Stomach (tissue), 9 donors: ENCODE measurements around the gene RPH3AL. TPM values are rescaled to one million over a fixed set of nuclear protein-coding genes. Genes with fewer than 3 reads are reported as not detected.

ENCODE experiments used
- DNase-seq, 2 donors: peaks; one replicate each; pipeline versions ENCODE4 v3.0.0 to v3.0.0-alpha.2; 2013 to 2019
- H3K27ac ChIP-seq, 5 donors: fragments of 200-600 bp in 4 of 5; sonication (generic) in 4 of 5; one replicate each; pipeline ENCODE4 v1.5.1; 2013 to 2019; ENCODE audit warnings: mild to moderate bottlenecking in 1 of 5, moderate library complexity in 1 of 5
- H3K27me3 ChIP-seq, 3 donors: fragments of 200-600 bp; sonication (generic); one replicate each; pipeline ENCODE4 v1.5.1; 2017 to 2019; ENCODE audit warnings: mixed run types in 1 of 3
- H3K36me3 ChIP-seq, 4 donors: fragments of 200-600 bp; sonication (generic); 1 replicate in 3 of 4; 2 replicates in 1 of 4; pipeline ENCODE4 v1.5.1; 2016 to 2019
- H3K4me1 ChIP-seq, 4 donors: fragments of 200-600 bp; sonication (generic); one replicate each; pipeline ENCODE4 v1.5.1; 2016 to 2019
- H3K4me3 ChIP-seq, 4 donors: fragments of 200-600 bp; sonication (generic) in 3 of 4; one replicate each; pipeline ENCODE4 v1.5.1; 2016 to 2019; ENCODE audit warnings: mild to moderate bottlenecking in 1 of 4
- H3K9me3 ChIP-seq, 4 donors: fragments of 200-600 bp; sonication (generic); one replicate each; pipeline ENCODE4 v1.5.1; 2016 to 2019
- EP300 ChIP-seq: sonication (generic); formaldehyde crosslinking; IDR thresholded peaks from one replicate; pipeline ENCODE4 v1.6.1; 2017; ENCODE audit warnings: antibody characterized with exemption
- POLR2A ChIP-seq, 4 donors: fragments of 450-650 bp; IDR thresholded peaks; one replicate each; pipeline ENCODE4 v1.6.1; 2016; ENCODE audit warnings: antibody characterized with exemption in 4 of 4, control low read depth in 2 of 4, mild to moderate bottlenecking in 1 of 4, moderate library complexity in 1 of 4
- POLR2AphosphoS5 ChIP-seq, 3 donors: sonication (generic); formaldehyde crosslinking; IDR thresholded peaks; one replicate each; pipeline ENCODE4 v1.6.1; 2016; ENCODE audit warnings: antibody characterized with exemption in 3 of 3
- WGBS, 5 donors: extraction: QIAGEN DNeasy Blood & Tissue Kit in 3 of 5; methylation state at CpG; one replicate each; pipeline versions ENCODE4 v1.1.5 to v1.1.7; 2013 to 2018; 5-methylcytosine and 5-hydroxymethylcytosine counted together
- intact Hi-C: fragments of 100-400 bp; cut with DNase I; formaldehyde crosslinking; loops from one replicate; pipeline ENCODE4 v1.15.1; 2023; ENCODE audit warnings: low total_unique reads
- polyA plus RNA-seq, 3 donors: library from polyadenylated mRNA; stranded (reverse); fragments of 200-250 nt; gene quantifications; one replicate each; pipeline ENCODE4 v1.2.3, GENCODE V29; 2013
- total RNA-seq, 5 donors: library from RNA; depleted of rRNA; stranded (reverse); fragments of >200 nt; gene quantifications; one replicate each; pipeline versions ENCODE4 v1.1.0 to v1.2.3, GENCODE V29; 2014 to 2016
- TF ChIP-seq, protein P1 (sequence below), 7 experiments: fragments of 450-650 bp in 4 of 7; fragments of 200-600 bp in 3 of 7; sonication (generic) in 3 of 7; IDR thresholded peaks; one replicate each; pipeline ENCODE4 v1.5.1; 2016 to 2019; ENCODE audit warnings: antibody characterized with exemption in 7 of 7, control low read depth in 2 of 7, mild to moderate bottlenecking in 1 of 7
- donor health status: healthy with polysubstance abuse.
- donor health status: Bipolar disorder and iron deficiency.
- donor health status: healthy.

RPH3AL gene
- total and polyA plus RNA-seq, 8 donors, result 4.9 to 38.5 (median 17.4) TPM

DNA sequence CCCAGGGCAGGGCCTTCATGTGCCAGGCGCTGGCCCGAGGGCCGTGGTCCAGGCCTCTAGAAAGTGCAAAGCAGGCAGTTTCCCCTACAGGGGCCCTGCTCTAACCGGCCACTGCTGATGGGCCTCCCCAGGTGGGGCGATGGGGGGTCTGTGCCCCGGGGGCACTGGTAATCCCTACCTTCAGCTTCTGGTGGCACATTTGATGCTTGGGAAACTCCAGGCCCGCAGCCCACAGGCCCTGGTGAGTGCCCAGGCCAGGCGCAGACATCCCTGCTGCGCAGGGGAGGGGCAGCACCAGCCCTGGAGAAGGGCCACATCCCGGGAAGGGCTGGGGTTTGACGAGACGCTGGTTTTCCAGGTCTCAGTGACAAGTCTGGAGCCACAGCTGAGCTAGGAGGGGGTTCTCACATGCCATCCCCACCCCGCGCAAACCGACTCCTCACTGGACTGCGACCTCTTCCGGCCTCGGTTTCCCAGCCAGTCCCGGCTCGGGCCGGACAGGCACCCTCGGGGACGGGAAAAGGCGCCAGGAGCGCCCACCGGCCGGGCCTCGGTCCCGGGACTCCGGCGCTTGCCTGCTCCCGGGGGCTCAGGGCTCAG lies 172.7 kb downstream of the RPH3AL start:
- H3K27ac ChIP-seq, result peak overlapping the region in 4 of 5 donors; percentile 41 to 70 (median 69)

DNA sequence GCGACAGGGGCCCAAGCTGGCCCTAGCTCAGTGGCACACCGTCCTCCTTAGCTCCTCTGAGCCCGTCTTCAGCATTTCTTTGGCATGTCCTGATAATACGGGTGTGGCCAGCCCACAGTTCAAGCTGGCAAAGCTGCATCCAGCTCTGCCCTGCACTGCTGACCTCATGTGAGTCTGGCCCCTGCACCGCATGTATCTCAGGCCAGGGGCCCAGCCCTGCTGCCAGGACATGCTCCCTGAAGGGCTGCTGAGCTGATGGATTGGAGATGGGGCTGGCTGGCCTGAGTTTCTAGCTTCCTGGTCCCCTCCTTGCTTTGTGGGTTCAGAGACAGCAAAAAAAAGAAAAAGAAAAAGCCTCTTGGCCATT lies 173.6 kb downstream of the RPH3AL start:
- Histone ChIP-seq H3K27me3 (peaks cover 12 to 78% (median 23%) of the 10 kb centered on the region in 3 donors), H3K27ac (peak overlapping the region in 1 of 5 donors; percentile 70), H3K36me3 (no peaks in the 10 kb centered on the region), H3K4me1 (peaks cover 18 to 44% (median 37%) of the 10 kb centered on the region in 4 donors), H3K9me3 (no peaks in the 10 kb centered on the region), H3K4me3 (peak overlapping the region in 2 of 4 donors; percentile 44 to 75)
- 34 to 57% (median 42%) methylated on average over 5 of the region's 5 CpGs for WGBS, 5 donors
- peak in 1 of 2 donors; percentile 40 for DNase-seq
- TF ChIP-seq POLR2AphosphoS5 (IDR thresholded peaks at IDR 0.05) (no peak), POLR2A (IDR thresholded peaks at IDR 0.05) (no peak), EP300 (no peak)
- TF ChIP-seq, protein P1, sequence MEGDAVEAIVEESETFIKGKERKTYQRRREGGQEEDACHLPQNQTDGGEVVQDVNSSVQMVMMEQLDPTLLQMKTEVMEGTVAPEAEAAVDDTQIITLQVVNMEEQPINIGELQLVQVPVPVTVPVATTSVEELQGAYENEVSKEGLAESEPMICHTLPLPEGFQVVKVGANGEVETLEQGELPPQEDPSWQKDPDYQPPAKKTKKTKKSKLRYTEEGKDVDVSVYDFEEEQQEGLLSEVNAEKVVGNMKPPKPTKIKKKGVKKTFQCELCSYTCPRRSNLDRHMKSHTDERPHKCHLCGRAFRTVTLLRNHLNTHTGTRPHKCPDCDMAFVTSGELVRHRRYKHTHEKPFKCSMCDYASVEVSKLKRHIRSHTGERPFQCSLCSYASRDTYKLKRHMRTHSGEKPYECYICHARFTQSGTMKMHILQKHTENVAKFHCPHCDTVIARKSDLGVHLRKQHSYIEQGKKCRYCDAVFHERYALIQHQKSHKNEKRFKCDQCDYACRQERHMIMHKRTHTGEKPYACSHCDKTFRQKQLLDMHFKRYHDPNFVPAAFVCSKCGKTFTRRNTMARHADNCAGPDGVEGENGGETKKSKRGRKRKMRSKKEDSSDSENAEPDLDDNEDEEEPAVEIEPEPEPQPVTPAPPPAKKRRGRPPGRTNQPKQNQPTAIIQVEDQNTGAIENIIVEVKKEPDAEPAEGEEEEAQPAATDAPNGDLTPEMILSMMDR (IDR thresholded peaks at IDR 0.05), result no peak
- intact Hi-C loops, result no loop called here

More for the DNA sequence above, 172.7 kb downstream of the RPH3AL start:
- 27 to 70% (median 35%) methylated on average over 6 to 32 of the region's 32 CpGs for WGBS, 5 donors
- H3K4me1 ChIP-seq, result peaks cover 18 to 44% (median 37%) of the 10 kb centered on the region in 4 donors
- no peak for TF ChIP-seq POLR2AphosphoS5 (IDR thresholded peaks at IDR 0.05)
- TF ChIP-seq, protein P1 (IDR thresholded peaks at IDR 0.05), result no peak
- no peak for TF ChIP-seq POLR2A (IDR thresholded peaks at IDR 0.05)
- TF ChIP-seq EP300, result no peak
- no peaks in the 10 kb centered on the region for H3K9me3 ChIP-seq
- intact Hi-C loops, result no loop called here
- H3K36me3 ChIP-seq, result no peaks in the 10 kb centered on the region
- DNase-seq, result peak in 1 of 2 donors; percentile 19
- H3K27me3 ChIP-seq, result peaks cover 12 to 79% (median 23%) of the 10 kb centered on the region in 3 donors
- H3K4me3 ChIP-seq, result peak overlapping the region; percentile 44 to 75 (median 44)

DNA sequence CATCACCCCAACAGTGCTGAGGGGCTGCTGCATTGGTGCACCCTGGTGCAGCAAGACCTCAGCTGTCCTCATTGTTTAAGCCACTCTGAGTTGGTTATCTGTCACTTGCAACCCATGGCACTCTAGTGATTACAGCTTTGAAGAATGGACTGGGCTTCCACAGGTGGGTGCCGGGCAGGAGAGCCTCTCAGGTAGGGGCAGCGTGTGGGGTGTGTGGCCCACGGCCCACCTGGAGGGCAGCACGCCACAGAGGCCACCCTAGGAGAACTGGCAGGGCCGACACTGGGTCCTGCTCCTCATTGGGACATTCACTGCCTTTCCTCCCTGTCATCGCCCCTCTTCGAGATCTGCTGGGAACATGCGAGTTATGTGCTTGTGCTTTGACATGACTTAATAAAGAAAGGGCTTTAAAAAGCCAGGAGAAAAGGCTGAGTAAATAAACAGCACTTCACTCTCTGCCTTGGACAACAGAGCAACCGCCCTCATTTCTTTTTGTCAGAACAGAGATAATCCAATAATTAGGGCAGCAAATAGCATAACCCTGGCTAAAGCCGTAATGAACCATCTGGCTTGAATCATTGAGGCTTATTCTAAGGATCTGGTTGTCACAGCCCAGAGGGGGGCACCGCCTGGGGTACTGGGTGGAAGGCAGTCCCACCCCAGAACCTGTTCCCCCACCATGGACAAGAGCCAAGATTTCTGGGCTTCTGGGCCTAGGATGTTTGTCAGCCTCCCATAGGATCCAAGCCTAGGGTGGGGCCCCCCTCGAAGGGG lies 174.1 kb downstream of the RPH3AL start:
- Histone ChIP-seq H3K27ac (peak overlapping the region in 1 of 5 donors; percentile 5), H3K4me1 (peaks cover 18 to 44% (median 37%) of the 10 kb centered on the region in 4 donors), H3K36me3 (no peaks in the 10 kb centered on the region), H3K27me3 (peaks cover 12 to 73% (median 23%) of the 10 kb centered on the region in 3 donors), H3K9me3 (no peaks in the 10 kb centered on the region), H3K4me3 (peak overlapping the region in 1 of 4 donors; percentile 75)
- DNase-seq, result peak in 1 of 2 donors; percentile 57
- TF ChIP-seq EP300 (no peak), POLR2AphosphoS5 (IDR thresholded peaks at IDR 0.05) (no peak), POLR2A (IDR thresholded peaks at IDR 0.05) (no peak)
- TF ChIP-seq, protein P1 (IDR thresholded peaks at IDR 0.05), result no peak
- WGBS, 5 donors, result 66 to 74% (median 73%) methylated on average over 12 of the region's 12 CpGs
- intact Hi-C loops, result no loop called here

DNA sequence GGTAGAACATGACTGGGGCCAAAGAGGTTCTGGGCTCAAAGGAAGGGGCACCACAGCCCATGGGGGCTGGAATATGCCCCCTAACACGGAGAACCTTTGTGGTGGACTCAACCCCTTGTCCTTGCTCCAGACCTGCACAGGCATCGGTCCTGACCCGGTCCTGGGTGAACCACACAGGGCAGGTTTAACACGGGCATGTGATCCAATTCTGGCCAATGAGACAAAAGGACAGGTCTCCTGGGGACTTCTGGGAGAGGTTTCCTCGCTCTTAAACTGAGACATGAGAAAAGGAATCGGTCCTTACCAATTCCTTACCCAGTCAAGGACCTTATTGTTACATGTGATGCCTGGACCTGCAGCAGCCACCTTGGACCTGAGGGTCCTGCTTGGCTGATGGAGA lies 174.8 kb downstream of the RPH3AL start:
- peaks cover 12 to 74% (median 23%) of the 10 kb centered on the region in 3 donors for H3K27me3 ChIP-seq
- no peaks in the 10 kb centered on the region for H3K36me3 ChIP-seq
- no peak overlapping the region for H3K27ac ChIP-seq
- TF ChIP-seq POLR2A (IDR thresholded peaks at IDR 0.05), result no peak
- no peak for TF ChIP-seq POLR2AphosphoS5 (IDR thresholded peaks at IDR 0.05)
- TF ChIP-seq, protein P1 (IDR thresholded peaks at IDR 0.05), result no peak
- no peak for TF ChIP-seq EP300
- 85 to 88% (median 87%) methylated on average over 5 to 6 of the region's 6 CpGs for WGBS, 5 donors
- H3K4me1 ChIP-seq, result peaks cover 18 to 38% (median 35%) of the 10 kb centered on the region in 4 donors
- no peak overlapping the region for H3K4me3 ChIP-seq
- H3K9me3 ChIP-seq, result no peaks in the 10 kb centered on the region
- no peak for DNase-seq
- intact Hi-C loops, result no loop called here
